K562 (cell line): ENCODE results near the gene TENM4.

Experiments used
- CTCF ChIP-seq, 3 experiments: IDR thresholded peaks in 2 of 3; conservative IDR thresholded peaks in 1 of 3; 2 replicates each; pipeline ENCODE4 v1.5.1; 2011 to 2012; ENCODE audit warnings: low read length in 3 of 3, mild to moderate bottlenecking in 3 of 3, control low read depth in 2 of 3, improper control_type of control experiment in 1 of 3, inconsistent platforms in 1 of 3, low read depth in 1 of 3, mixed read lengths in 1 of 3, moderate library complexity in 1 of 3; ENCODE audit not compliant: insufficient read depth in 2 of 3
- ESRRA ChIP-seq: fragments of 450-650 bp; IDR thresholded peaks from 2 replicates; pipeline ENCODE4 v1.6.1; 2014; ENCODE audit warnings: low read depth, mild to moderate bottlenecking, moderate library complexity, borderline replicate concordance
- MAFG ChIP-seq: fragments of 450-650 bp; conservative IDR thresholded peaks from 2 replicates; pipeline ENCODE4 v1.6.1; 2016; ENCODE audit warnings: missing genetic modification characterization, missing compliant biosample characterization
- REST ChIP-seq, 2 experiments: fragments of 450-650 bp; formaldehyde crosslinking in 1 of 2; IDR thresholded peaks; 2 replicates each; pipeline versions ENCODE4 v1.4.0 to v1.6.1; 2014 to 2020; ENCODE audit warnings: mild to moderate bottlenecking in 2 of 2, borderline replicate concordance in 1 of 2, low read depth in 1 of 2
- ZNF253 ChIP-seq: fragments of 250-450 bp; sonication (Bioruptor Pico); conservative IDR thresholded peaks from 2 replicates; pipeline ENCODE4 v1.6.1; 2021; ENCODE audit warnings: mild to moderate bottlenecking
- TF ChIP-seq, protein P1 (sequence below): fragments of 450-650 bp; IDR thresholded peaks from 2 replicates; pipeline ENCODE4 v1.6.1; 2016

GRCh38 chr11:78840623-78841022 lies 600.2 kb downstream of the TENM4 start:
- TF ChIP-seq ZNF253 (CRISPR knock-in tag) (no peak), MAFG (tag) (no peak), ESRRA (no peak), REST (IDR thresholded peaks at IDR 0.05; ENCODE audit: borderline replicate concordance) (no peak), REST (CRISPR knock-in tag; IDR thresholded peaks at IDR 0.05; ENCODE audit: low read depth) (no peak), CTCF (IDR thresholded peaks at IDR 0.05 in 2 of 3, conservative IDR thresholded peaks at IDR 0.05 in 1 of 3; ENCODE audit: insufficient read depth in 2 of 3, low read depth in 1 of 3, low read length in 3 of 3) (no peak)
- TF ChIP-seq, protein P1, sequence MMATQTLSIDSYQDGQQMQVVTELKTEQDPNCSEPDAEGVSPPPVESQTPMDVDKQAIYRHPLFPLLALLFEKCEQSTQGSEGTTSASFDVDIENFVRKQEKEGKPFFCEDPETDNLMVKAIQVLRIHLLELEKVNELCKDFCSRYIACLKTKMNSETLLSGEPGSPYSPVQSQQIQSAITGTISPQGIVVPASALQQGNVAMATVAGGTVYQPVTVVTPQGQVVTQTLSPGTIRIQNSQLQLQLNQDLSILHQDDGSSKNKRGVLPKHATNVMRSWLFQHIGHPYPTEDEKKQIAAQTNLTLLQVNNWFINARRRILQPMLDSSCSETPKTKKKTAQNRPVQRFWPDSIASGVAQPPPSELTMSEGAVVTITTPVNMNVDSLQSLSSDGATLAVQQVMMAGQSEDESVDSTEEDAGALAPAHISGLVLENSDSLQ = no peak
